ENCODE results near the gene ADISSP. TPM values are rescaled to one million over a fixed set of nuclear protein-coding genes. Genes with fewer than 3 reads are reported as not detected.

The ADISSP gene
- total RNA-seq, 1 donor from 2014 or later: 15.0 TPM

GRCh38 chr20:3728876-3729275 is 38.7 kb downstream of the ADISSP start:
- FAIRE-seq (no peak), DNase-seq (ENCODE audit: low read depth) (no peak)
- no peak for TF ChIP-seq CTCF (IDR thresholded peaks at IDR 0.05; ENCODE audit: insufficient read depth, low read length, severe bottlenecking)
- no peak overlapping the region for H3K4me3 ChIP-seq (ENCODE audit: low read depth, low read length)
- no peaks in the 10 kb centered on the region for H3K36me3 ChIP-seq (ENCODE audit: control insufficient read depth, insufficient read depth, low read length)
- H3K27me3 ChIP-seq (ENCODE audit: control insufficient read depth, insufficient read depth, low read length): peaks cover 7% of the 10 kb centered on the region

GRCh38 chr20:3728354-3728753 is 39.2 kb downstream of the ADISSP start:
- FAIRE-seq: no peak
- H3K4me3 ChIP-seq (ENCODE audit: low read depth, low read length): no peak overlapping the region
- H3K36me3 ChIP-seq (ENCODE audit: control insufficient read depth, insufficient read depth, low read length): no peaks in the 10 kb centered on the region
- no peak for TF ChIP-seq CTCF (IDR thresholded peaks at IDR 0.05; ENCODE audit: insufficient read depth, low read length, severe bottlenecking)
- DNase-seq (ENCODE audit: low read depth): no peak
- peaks cover 5% of the 10 kb centered on the region for H3K27me3 ChIP-seq (ENCODE audit: control insufficient read depth, insufficient read depth, low read length)

GRCh38 chr20:3727401-3728021 is 40.0 kb downstream of the ADISSP start:
- H3K4me3 ChIP-seq (ENCODE audit: low read depth, low read length): no peak overlapping the region
- no peak for TF ChIP-seq CTCF (IDR thresholded peaks at IDR 0.05; ENCODE audit: insufficient read depth, low read length, severe bottlenecking)
- FAIRE-seq (no peak), DNase-seq (ENCODE audit: low read depth) (no peak)
- H3K36me3 ChIP-seq (ENCODE audit: control insufficient read depth, insufficient read depth, low read length): no peaks in the 10 kb centered on the region
- H3K27me3 ChIP-seq (ENCODE audit: control insufficient read depth, insufficient read depth, low read length): peaks cover 5% of the 10 kb centered on the region

- DNase-seq (ENCODE audit: low read depth) (no peak), FAIRE-seq (no peak)
- H3K4me3 ChIP-seq (ENCODE audit: low read depth, low read length): no peak overlapping the region
- H3K36me3 ChIP-seq (ENCODE audit: control insufficient read depth, insufficient read depth, low read length): no peaks in the 10 kb centered on the region
- no peak for TF ChIP-seq CTCF (IDR thresholded peaks at IDR 0.05; ENCODE audit: insufficient read depth, low read length, severe bottlenecking)
- H3K27me3 ChIP-seq (ENCODE audit: control insufficient read depth, insufficient read depth, low read length): peaks cover 5% of the 10 kb centered on the region
Observed at GRCh38 chr20:3724356-3724755, 43.2 kb downstream of the ADISSP start.

- TF ChIP-seq CTCF (IDR thresholded peaks at IDR 0.05; ENCODE audit: insufficient read depth, low read length, severe bottlenecking): no peak
- peaks cover 5% of the 10 kb centered on the region for H3K27me3 ChIP-seq (ENCODE audit: control insufficient read depth, insufficient read depth, low read length)
- DNase-seq (ENCODE audit: low read depth) (no peak), FAIRE-seq (no peak)
- H3K4me3 ChIP-seq (ENCODE audit: low read depth, low read length): no peak overlapping the region
- no peaks in the 10 kb centered on the region for H3K36me3 ChIP-seq (ENCODE audit: control insufficient read depth, insufficient read depth, low read length)
Observed at GRCh38 chr20:3723284-3723683, 44.3 kb downstream of the ADISSP start.

GRCh38 chr20:3721912-3722311 is 45.6 kb downstream of the ADISSP start:
- H3K36me3 ChIP-seq (ENCODE audit: control insufficient read depth, insufficient read depth, low read length): no peaks in the 10 kb centered on the region
- FAIRE-seq (no peak), DNase-seq (ENCODE audit: low read depth) (no peak)
- peaks cover 4% of the 10 kb centered on the region for H3K27me3 ChIP-seq (ENCODE audit: control insufficient read depth, insufficient read depth, low read length)
- no peak overlapping the region for H3K4me3 ChIP-seq (ENCODE audit: low read depth, low read length)
- TF ChIP-seq CTCF (IDR thresholded peaks at IDR 0.05; ENCODE audit: insufficient read depth, low read length, severe bottlenecking): no peak
